Parathyroid adenoma (tissue), 2 donors: ENCODE results near the gene SPTBN5.

ENCODE experiments used
- H2AFZ ChIP-seq: fragments of 300-600 bp; sonication (generic); one replicate; pipeline ENCODE4 v1.7.0; 2017; ENCODE audit warnings: antibody characterized with exemption, mild to moderate bottlenecking
- H3K27ac ChIP-seq: fragments of 300-600 bp; sonication (generic); one replicate; pipeline ENCODE4 v1.7.0; 2017
- H3K27me3 ChIP-seq: fragments of 300-600 bp; sonication (generic); one replicate; pipeline ENCODE4 v1.7.0; 2017; ENCODE audit warnings: low read length; ENCODE audit not compliant: control insufficient read depth, insufficient read depth
- H3K36me3 ChIP-seq: fragments of 300-600 bp; sonication (generic); one replicate; pipeline ENCODE4 v1.7.0; 2017; ENCODE audit warnings: low read length; ENCODE audit not compliant: control insufficient read depth, insufficient read depth
- H3K4me1 ChIP-seq: fragments of 300-600 bp; sonication (generic); one replicate; pipeline ENCODE4 v1.7.0; 2017; ENCODE audit warnings: control low read depth
- H3K4me2 ChIP-seq: fragments of 300-600 bp; sonication (generic); one replicate; pipeline ENCODE4 v1.7.0; 2017; ENCODE audit warnings: low read length
- H3K4me3 ChIP-seq: fragments of 300-600 bp; sonication (generic); one replicate; pipeline ENCODE4 v1.7.0; 2017; ENCODE audit warnings: low read depth, low read length
- H3K79me2 ChIP-seq: fragments of 300-600 bp; sonication (generic); one replicate; pipeline ENCODE4 v1.7.0; 2017; ENCODE audit warnings: control low read depth
- H3K9ac ChIP-seq: fragments of 300-600 bp; sonication (generic); one replicate; pipeline ENCODE4 v1.7.0; 2017; ENCODE audit warnings: mild to moderate bottlenecking
- H3K9me3 ChIP-seq: fragments of 300-600 bp; sonication (generic); one replicate; pipeline ENCODE4 v1.7.0; 2017; ENCODE audit warnings: low read length; ENCODE audit not compliant: control insufficient read depth
- TF ChIP-seq, protein P1 (sequence below): fragments of 300-600 bp; sonication (generic); IDR thresholded peaks from one replicate; pipeline ENCODE4 v1.7.0; 2017; ENCODE audit warnings: antibody characterized with exemption, mild to moderate bottlenecking
- donor health status: primary hyperparathyroidism.

Gene SPTBN5

DNA sequence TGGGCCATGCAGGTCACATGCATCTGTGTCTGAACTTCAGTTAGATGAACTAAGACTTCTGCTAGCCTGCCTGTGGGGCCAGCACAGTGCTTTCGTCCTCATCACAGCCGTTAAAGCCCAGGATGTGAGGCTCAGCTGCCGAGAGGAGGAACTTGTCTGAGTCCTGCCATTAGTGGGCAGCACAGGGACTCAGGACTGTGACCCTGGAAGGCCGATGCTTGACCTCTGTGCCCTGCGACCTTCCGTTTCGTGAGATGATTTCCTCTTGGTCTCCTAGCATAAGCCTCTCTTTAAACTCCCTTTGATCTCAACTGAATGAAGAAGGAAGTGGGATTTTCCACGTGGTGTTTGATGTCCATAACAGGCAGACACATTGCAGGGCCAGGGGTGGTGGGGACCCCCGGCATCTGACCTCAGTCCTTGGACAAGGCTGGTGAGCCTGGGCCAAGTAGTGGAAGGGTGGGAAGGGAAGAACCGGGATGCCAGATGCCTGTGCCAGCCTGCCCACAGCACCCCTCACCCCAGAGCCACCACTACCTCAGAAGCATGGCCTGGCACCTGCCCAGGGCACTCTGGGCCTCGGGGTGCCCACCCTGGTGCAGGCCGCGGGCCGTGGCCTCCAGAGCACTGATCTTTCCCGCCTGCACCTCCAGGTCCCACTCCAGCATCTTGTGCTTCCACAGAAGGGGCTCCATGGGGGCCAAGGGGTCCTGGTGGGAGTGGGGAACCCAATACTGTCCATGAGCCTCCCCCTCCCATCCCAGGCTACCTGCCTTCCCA lies 33.6 kb downstream of the SPTBN5 start:
- H3K36me3 ChIP-seq: no peaks in the 10 kb centered on the region
- no peak overlapping the region for H3K27ac ChIP-seq
- H3K27me3 ChIP-seq: no peaks in the 10 kb centered on the region
- no peaks in the 10 kb centered on the region for H3K4me1 ChIP-seq
- H3K9ac ChIP-seq: no peak overlapping the region
- H3K4me2 ChIP-seq: no peak overlapping the region
- no peak overlapping the region for H2AFZ ChIP-seq
- no peaks in the 10 kb centered on the region for H3K9me3 ChIP-seq
- H3K4me3 ChIP-seq: no peak overlapping the region
- no peaks in the 10 kb centered on the region for H3K79me2 ChIP-seq
- TF ChIP-seq, protein P1, sequence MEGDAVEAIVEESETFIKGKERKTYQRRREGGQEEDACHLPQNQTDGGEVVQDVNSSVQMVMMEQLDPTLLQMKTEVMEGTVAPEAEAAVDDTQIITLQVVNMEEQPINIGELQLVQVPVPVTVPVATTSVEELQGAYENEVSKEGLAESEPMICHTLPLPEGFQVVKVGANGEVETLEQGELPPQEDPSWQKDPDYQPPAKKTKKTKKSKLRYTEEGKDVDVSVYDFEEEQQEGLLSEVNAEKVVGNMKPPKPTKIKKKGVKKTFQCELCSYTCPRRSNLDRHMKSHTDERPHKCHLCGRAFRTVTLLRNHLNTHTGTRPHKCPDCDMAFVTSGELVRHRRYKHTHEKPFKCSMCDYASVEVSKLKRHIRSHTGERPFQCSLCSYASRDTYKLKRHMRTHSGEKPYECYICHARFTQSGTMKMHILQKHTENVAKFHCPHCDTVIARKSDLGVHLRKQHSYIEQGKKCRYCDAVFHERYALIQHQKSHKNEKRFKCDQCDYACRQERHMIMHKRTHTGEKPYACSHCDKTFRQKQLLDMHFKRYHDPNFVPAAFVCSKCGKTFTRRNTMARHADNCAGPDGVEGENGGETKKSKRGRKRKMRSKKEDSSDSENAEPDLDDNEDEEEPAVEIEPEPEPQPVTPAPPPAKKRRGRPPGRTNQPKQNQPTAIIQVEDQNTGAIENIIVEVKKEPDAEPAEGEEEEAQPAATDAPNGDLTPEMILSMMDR: no peak

DNA sequence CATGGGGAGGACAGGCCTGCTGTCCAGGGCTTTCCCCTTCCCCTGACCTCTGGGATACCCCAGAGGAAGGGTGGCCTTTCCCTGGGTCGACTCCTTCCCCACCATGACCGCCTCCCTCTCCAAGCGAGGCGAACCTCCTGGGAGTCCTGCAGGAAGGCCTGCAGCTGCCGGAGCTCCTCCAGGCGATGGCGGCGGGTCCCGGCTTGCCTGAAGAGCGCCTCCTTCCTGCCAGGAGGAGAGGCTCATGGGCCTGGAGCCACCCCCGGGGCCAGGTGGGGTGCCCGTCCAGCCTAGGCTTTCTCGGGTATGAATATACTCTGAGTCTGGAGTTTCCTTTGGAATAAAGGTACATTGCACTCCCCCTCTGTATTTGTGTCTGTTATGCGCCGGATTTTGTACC lies 35.1 kb downstream of the SPTBN5 start:
- no peak overlapping the region for H3K9ac ChIP-seq
- TF ChIP-seq, protein P1: no peak
- H3K9me3 ChIP-seq: no peaks in the 10 kb centered on the region
- H2AFZ ChIP-seq: no peak overlapping the region
- H3K4me1 ChIP-seq: no peaks in the 10 kb centered on the region
- H3K36me3 ChIP-seq: no peaks in the 10 kb centered on the region
- H3K79me2 ChIP-seq: no peaks in the 10 kb centered on the region
- H3K27me3 ChIP-seq: no peaks in the 10 kb centered on the region
- no peak overlapping the region for H3K27ac ChIP-seq
- no peak overlapping the region for H3K4me3 ChIP-seq
- H3K4me2 ChIP-seq: no peak overlapping the region

DNA sequence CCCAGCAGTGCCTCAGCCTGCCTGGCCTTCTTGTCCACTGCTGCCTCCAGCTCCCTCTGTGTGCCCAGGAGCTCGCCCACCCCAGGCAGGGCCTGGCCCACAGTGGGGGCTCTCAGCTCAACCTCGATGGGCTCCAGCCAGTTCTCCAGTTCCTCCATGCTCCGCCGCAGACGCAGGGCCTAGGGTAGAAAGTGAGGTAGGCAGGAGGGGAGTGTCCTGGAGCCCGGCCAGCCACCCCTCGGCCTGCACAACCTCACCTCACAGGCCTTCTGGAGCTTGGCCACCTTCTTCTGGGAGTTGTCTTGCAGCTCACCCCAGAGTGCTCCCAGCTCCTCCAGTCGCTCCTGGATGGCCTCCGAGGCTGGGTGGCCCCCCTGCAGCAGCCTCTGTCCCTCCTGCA lies 36.5 kb downstream of the SPTBN5 start:
- H3K4me2 ChIP-seq: no peak overlapping the region
- TF ChIP-seq, protein P1: no peak
- H2AFZ ChIP-seq: no peak overlapping the region
- H3K9me3 ChIP-seq: no peaks in the 10 kb centered on the region
- no peak overlapping the region for H3K9ac ChIP-seq
- H3K27ac ChIP-seq: no peak overlapping the region
- no peaks in the 10 kb centered on the region for H3K27me3 ChIP-seq
- H3K4me3 ChIP-seq: no peak overlapping the region
- no peaks in the 10 kb centered on the region for H3K79me2 ChIP-seq
- H3K4me1 ChIP-seq: no peaks in the 10 kb centered on the region
- no peaks in the 10 kb centered on the region for H3K36me3 ChIP-seq

DNA sequence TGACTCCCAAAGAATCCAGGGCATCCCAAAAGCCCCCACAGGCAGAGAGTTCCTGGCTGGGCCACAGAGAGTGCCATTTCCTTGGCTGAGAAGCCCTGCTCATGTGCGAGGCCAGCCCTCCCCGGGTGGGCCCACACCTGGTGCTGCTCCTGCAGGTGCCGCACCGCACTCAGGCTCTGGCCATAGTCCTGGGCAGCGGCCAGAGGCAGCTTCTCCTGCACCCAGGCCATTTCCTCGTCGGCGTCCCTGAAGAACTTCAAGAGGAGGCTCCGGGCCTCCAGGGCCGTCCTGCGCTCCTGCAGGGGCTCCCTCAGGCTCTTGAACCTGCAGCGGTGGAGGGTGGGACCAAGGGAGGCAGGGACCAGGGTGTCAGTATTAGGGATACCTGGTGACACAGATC lies 37.1 kb downstream of the SPTBN5 start:
- no peak overlapping the region for H3K9ac ChIP-seq
- H3K4me1 ChIP-seq: no peaks in the 10 kb centered on the region
- no peaks in the 10 kb centered on the region for H3K36me3 ChIP-seq
- H3K79me2 ChIP-seq: no peaks in the 10 kb centered on the region
- no peak overlapping the region for H3K4me3 ChIP-seq
- no peak overlapping the region for H3K27ac ChIP-seq
- no peaks in the 10 kb centered on the region for H3K27me3 ChIP-seq
- no peak overlapping the region for H3K4me2 ChIP-seq
- H3K9me3 ChIP-seq: no peaks in the 10 kb centered on the region
- H2AFZ ChIP-seq: no peak overlapping the region
- TF ChIP-seq, protein P1: no peak

GRCh38 chr15:41856262-41856661 lies 37.6 kb downstream of the SPTBN5 start:
- Histone ChIP-seq H3K4me3 (no peak overlapping the region), H3K27me3 (no peaks in the 10 kb centered on the region)
- TF ChIP-seq, protein P1: no peak

More at GRCh38 chr15:41856262-41856661, 37.6 kb downstream of the SPTBN5 start:
- Histone ChIP-seq H3K9me3 (no peaks in the 10 kb centered on the region), H3K4me1 (no peaks in the 10 kb centered on the region), H3K9ac (no peak overlapping the region), H3K27ac (no peak overlapping the region), H3K4me2 (no peak overlapping the region), H3K36me3 (no peaks in the 10 kb centered on the region), H3K79me2 (no peaks in the 10 kb centered on the region), H2AFZ (no peak overlapping the region)
